Pancreas (tissue), 10 donors: ENCODE measurements around the gene WDR5. TPM values are rescaled to one million over a fixed set of nuclear protein-coding genes. Genes with fewer than 3 reads are reported as not detected.
A peak's percentile ranks its signal among the peaks of the same experiment; 100 is the strongest.

ENCODE experiments used
- ATAC-seq, 4 donors: fragments of 200-7000 bp; cut with Tn5 transposase; one replicate each; pipeline versions ENCODE4 v1.8.0 to v1.9.1; 2020; ENCODE audit warnings: mild to moderate bottlenecking in 4 of 4, moderate library complexity in 4 of 4
- DNase-seq, 6 donors: peaks; one replicate each; pipeline ENCODE4 v3.0.0-alpha.2; 2020
- FAIRE-seq: peaks from 2 replicates; lab custom pipeline; 2012; peaks lifted over from hg19 to GRCh38; lab: Jason Lieb, UNC
- H3K27ac ChIP-seq, 4 donors: fragments of 200-600 bp; sonication (generic); 1 replicate in 3 of 4; 2 replicates in 1 of 4; pipeline versions ENCODE4 v1.5.0 to v1.8.0; 2020
- H3K27me3 ChIP-seq, 4 donors: fragments of 200-600 bp; one replicate each; pipeline ENCODE4 v1.8.0; 2021
- H3K36me3 ChIP-seq, 3 donors: fragments of 200-600 bp; sonication (generic) in 1 of 3; one replicate each; pipeline versions ENCODE4 v1.5.0 to v1.8.0; 2020 to 2021
- H3K4me1 ChIP-seq, 3 donors: fragments of 200-600 bp; one replicate each; pipeline ENCODE4 v1.8.0; 2021
- H3K4me3 ChIP-seq, 4 donors: fragments of 200-600 bp; sonication (generic) in 2 of 4; one replicate each; pipeline versions ENCODE4 v1.5.0 to v1.8.0; 2020 to 2021
- H3K9me3 ChIP-seq, 4 donors: fragments of 200-600 bp; one replicate each; pipeline ENCODE4 v1.8.0; 2021
- WGBS, 2 donors: extraction: QIAGEN DNeasy Blood & Tissue Kit; methylation state at CpG; one replicate each; pipeline ENCODE4 v1.1.7; 2013; 5-methylcytosine and 5-hydroxymethylcytosine counted together
- intact Hi-C, 3 donors: fragments of 100-400 bp; cut with DNase I; formaldehyde crosslinking; loops; one replicate each; pipeline versions ENCODE4 v1.11.1 to v1.14.2; 2022
- polyA plus RNA-seq, 2 donors: library from polyadenylated mRNA; stranded (reverse); fragments of 200-250 nt; gene quantifications; one replicate each; pipeline ENCODE4 v1.2.3, GENCODE V29; 2013
- total RNA-seq, 6 donors: library from RNA; stranded (reverse); fragmentation: NEBNext Ultra II Directional in 4 of 6; extraction: Animal tissue kit (Norgen Biotek cat#: 25700) in 4 of 6; gene quantifications; one replicate each; pipeline versions ENCODE4 v1.2.1 to v1.2.4, GENCODE V29; 2021 to 2023
- TF ChIP-seq, protein P1 (sequence below), 4 donors: fragments of 200-600 bp; sonication (generic) in 3 of 4; IDR thresholded peaks; one replicate each; pipeline versions ENCODE4 v1.5.0 to v1.8.0; 2021; ENCODE audit warnings: antibody characterized with exemption in 4 of 4
- donor health status: healthy with polysubstance abuse.
- donor health status: DM: no; HTN: no; CAD: no; lungs with moderate emphysema.
- donor health status: DM: no; HTN: no; CAD: no.
- donor health status: control.
- donor health status: control.
- donor health status: Bipolar disorder and iron deficiency.
- donor health status: DM: yes; HTN: yes; CAD: no.
- donor health status: DM: no; HTN: no; CAD: no.
- donor health status: DM: no; HTN: no; CAD: no.
- donor health status: DM: yes; HTN: yes; CAD: no.

Gene WDR5
- total and polyA plus RNA-seq, 8 donors: 14.0 to 26.1 (median 16.5) TPM

DNA sequence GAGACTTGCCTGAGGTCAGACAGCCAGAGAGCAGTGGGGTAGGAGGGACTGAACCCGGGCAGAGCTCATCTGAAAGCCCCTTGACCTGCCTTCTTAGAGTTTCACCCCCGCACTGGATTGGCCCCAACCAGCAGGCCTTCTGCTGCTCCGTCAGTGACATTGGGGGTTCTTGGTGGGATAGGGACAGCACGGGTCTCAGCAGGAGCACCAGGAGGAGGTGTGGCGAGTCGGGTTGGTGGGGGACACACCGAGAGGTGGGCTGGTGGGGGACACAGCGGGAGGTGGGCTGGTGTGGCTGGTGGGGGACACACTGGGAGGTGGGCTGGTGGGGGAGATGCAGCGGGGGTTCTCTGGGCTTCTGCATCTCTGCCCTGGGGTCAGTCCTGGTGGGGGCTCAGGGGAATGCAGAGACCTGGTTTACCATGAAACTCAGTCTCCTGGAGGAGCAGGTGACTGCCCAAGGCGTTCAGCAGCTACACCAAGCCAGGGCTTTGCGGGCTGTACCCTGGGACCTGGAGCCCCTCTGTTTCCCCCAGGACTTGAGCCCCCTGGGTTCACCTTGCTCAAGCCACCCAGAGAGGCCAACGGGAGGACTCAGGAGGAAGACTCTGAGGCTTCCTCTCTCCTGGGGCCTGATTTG lies 56.5 kb downstream of the WDR5 start:
- Histone ChIP-seq H3K36me3 (no peaks in the 10 kb centered on the region), H3K9me3 (no peaks in the 10 kb centered on the region), H3K27me3 (peaks cover 0 to 5% (median 0%) of the 10 kb centered on the region in 4 donors), H3K4me3 (no peak overlapping the region), H3K27ac (no peak overlapping the region), H3K4me1 (no peaks in the 10 kb centered on the region)
- ATAC-seq: no peak
- peak in 3 of 6 donors; percentile 8 to 43 (median 38) for DNase-seq
- WGBS, 2 donors: 70 to 82% methylated on average over 12 of the region's 12 CpGs
- intact Hi-C loops: no loop called here
- TF ChIP-seq, protein P1, sequence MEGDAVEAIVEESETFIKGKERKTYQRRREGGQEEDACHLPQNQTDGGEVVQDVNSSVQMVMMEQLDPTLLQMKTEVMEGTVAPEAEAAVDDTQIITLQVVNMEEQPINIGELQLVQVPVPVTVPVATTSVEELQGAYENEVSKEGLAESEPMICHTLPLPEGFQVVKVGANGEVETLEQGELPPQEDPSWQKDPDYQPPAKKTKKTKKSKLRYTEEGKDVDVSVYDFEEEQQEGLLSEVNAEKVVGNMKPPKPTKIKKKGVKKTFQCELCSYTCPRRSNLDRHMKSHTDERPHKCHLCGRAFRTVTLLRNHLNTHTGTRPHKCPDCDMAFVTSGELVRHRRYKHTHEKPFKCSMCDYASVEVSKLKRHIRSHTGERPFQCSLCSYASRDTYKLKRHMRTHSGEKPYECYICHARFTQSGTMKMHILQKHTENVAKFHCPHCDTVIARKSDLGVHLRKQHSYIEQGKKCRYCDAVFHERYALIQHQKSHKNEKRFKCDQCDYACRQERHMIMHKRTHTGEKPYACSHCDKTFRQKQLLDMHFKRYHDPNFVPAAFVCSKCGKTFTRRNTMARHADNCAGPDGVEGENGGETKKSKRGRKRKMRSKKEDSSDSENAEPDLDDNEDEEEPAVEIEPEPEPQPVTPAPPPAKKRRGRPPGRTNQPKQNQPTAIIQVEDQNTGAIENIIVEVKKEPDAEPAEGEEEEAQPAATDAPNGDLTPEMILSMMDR (IDR thresholded peaks at IDR 0.05): no peak
- FAIRE-seq: no peak

DNA sequence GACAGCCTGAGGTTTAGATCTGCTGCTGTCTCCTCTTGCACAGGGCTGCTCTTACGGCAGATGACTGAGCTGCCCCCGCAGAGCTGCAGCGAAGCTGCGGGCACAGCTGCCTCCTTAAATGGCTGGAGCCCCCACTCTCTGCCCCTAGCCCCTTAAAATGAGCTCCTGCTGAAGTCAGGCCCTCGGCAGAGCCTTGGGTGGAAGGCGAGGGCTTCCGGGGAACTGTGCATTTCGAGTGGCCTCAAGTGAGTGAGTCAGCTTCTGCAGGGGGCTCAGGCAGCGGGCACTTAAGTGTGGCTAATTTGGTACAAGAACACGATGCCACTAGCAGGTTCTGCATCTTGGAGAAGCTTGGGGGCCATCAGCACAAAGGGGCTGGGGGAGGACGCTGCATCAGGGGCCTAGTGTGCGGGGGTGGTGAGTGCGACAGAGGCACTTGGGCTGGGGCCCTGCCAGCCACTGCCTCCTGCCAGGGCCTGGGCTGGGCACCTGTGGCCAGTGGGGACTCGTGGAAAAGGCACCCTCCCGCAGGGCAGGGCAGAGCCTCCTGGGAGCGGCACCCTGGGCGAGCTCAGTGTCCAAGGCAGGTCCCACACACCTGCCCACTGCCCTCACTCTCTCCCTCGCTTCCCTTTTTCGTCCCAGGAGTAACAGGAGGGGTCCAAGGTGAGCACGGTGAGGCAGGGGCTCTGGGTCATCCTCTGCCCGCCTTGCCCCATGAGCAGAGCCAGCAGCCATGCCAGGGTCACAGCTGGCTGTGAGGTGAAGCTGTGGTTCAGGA lies 57.3 kb downstream of the WDR5 start:
- TF ChIP-seq, protein P1 (IDR thresholded peaks at IDR 0.05): no peak
- ATAC-seq (no peak), DNase-seq (peak in 1 of 6 donors; percentile 55), FAIRE-seq (no peak)
- Histone ChIP-seq H3K4me3 (no peak overlapping the region), H3K36me3 (no peaks in the 10 kb centered on the region), H3K9me3 (no peaks in the 10 kb centered on the region), H3K27ac (no peak overlapping the region), H3K4me1 (no peaks in the 10 kb centered on the region), H3K27me3 (peaks cover 0 to 5% (median 0%) of the 10 kb centered on the region in 4 donors)
- WGBS, 2 donors: 65 to 82% methylated on average over 21 of the region's 21 CpGs
- intact Hi-C loops: no loop called here

DNA sequence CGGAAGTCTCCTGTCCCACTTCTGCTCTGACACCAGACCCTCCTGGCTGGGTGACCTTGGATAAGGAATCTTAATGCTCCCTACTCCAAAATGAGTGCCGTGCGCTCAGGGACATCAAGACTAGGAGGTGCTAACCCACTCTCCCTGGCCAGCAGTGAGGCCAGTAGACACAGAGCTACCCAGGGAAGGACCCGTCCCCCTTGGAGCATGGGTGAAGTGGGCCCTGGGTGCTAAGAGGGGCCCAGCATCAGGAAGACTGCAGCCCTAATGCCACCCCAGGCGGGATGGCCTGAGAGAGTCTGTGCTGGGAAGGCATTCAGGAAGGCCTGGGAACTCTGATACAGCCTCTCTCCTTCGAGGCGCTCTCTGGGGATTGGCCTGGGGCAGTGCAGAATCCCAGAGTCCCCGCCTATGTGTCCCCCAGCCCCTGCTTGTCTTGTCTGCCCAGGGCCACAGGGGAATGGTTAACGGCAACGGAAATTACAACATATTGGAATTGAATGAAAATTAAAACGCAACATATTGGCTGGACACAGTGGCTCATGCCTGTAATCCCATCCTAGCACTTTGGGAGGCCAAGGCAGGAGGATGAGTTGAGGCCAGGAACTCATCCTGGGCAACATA lies 58.1 kb downstream of the WDR5 start:
- peak in 1 of 6 donors; percentile 1 for DNase-seq
- ATAC-seq: no peak
- TF ChIP-seq, protein P1 (IDR thresholded peaks at IDR 0.05): no peak
- no peak for FAIRE-seq
- H3K36me3 ChIP-seq: no peaks in the 10 kb centered on the region
- 62 to 66% methylated on average over 11 of the region's 11 CpGs for WGBS, 2 donors
- intact Hi-C loops: no loop called here
- H3K4me3 ChIP-seq: no peak overlapping the region
- H3K9me3 ChIP-seq: no peaks in the 10 kb centered on the region
- H3K4me1 ChIP-seq: no peaks in the 10 kb centered on the region
- no peak overlapping the region for H3K27ac ChIP-seq
- peaks cover 0 to 5% (median 0%) of the 10 kb centered on the region in 4 donors for H3K27me3 ChIP-seq

DNA sequence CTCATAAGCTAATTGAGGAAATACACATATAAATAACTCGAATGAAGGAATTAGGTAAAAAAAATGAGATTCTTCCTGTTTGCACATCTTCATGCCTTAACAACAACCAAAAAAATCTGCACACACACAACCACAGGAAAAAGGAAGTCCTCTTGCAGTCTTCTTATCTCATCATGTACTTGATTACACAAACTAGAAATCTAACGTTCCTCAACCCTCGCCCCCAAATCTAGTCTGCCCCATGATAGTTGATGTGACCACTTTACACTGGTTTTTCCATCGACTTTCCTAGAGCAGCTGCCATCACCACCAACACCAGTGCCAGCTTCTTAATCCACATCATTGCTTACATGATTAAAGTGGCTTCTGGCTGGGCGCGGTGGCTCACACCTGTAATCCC lies 59.7 kb downstream of the WDR5 start:
- no peak overlapping the region for H3K27ac ChIP-seq
- H3K36me3 ChIP-seq: no peaks in the 10 kb centered on the region
- 46 to 59% methylated on average over 6 of the region's 6 CpGs for WGBS, 2 donors
- no peaks in the 10 kb centered on the region for H3K9me3 ChIP-seq
- peaks cover 0 to 5% (median 0%) of the 10 kb centered on the region in 4 donors for H3K27me3 ChIP-seq
- TF ChIP-seq, protein P1 (IDR thresholded peaks at IDR 0.05): no peak
- no peaks in the 10 kb centered on the region for H3K4me1 ChIP-seq
- no peak for ATAC-seq
- intact Hi-C loops: no loop called here
- no peak for FAIRE-seq
- DNase-seq: peak in 1 of 6 donors; percentile 12
- no peak overlapping the region for H3K4me3 ChIP-seq
